GM21737 (cell line): ENCODE measurements around the gene NDUFV1.
"Not testable (repeated sequence)": the region's sequence is repeated elsewhere in the genome, so short reads cannot be mapped to it uniquely, and the experiment has no call there.

Experiments
- ATAC-seq: cut with Tn5 transposase; IDR thresholded peaks from one replicate; pipeline ENCODE4 v1.9.1; 2021; ENCODE audit warnings: mild to moderate bottlenecking, moderate library complexity; ENCODE audit not compliant: unreplicated experiment

The NDUFV1 gene

GRCh38 chr11:67626131-67626833 lies 19.5 kb downstream of the NDUFV1 start:
- not testable (repeated sequence) for ATAC-seq

DNA sequence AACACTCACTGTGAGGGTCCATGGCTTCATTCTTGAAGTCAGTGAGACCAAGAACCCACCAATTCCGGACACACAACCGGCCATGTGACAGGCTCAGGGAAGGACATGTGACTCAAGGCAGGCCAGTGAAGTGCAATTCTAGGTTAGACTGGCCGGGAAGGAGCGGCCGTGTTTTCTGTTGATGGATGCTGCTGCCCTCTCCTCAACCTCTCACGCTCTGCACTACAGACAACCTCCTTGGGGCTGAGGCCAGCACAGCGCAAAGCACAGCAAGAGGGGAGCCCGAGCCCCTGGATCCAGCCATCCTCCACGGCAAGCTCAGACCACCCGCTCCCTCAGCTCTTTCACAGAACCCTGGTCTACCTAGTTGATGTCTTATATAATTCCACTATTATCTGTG lies 20.2 kb downstream of the NDUFV1 start:
- no peak for ATAC-seq

- ATAC-seq = no peak
Observed at GRCh38 chr11:67627441-67627811, 20.7 kb downstream of the NDUFV1 start.

DNA sequence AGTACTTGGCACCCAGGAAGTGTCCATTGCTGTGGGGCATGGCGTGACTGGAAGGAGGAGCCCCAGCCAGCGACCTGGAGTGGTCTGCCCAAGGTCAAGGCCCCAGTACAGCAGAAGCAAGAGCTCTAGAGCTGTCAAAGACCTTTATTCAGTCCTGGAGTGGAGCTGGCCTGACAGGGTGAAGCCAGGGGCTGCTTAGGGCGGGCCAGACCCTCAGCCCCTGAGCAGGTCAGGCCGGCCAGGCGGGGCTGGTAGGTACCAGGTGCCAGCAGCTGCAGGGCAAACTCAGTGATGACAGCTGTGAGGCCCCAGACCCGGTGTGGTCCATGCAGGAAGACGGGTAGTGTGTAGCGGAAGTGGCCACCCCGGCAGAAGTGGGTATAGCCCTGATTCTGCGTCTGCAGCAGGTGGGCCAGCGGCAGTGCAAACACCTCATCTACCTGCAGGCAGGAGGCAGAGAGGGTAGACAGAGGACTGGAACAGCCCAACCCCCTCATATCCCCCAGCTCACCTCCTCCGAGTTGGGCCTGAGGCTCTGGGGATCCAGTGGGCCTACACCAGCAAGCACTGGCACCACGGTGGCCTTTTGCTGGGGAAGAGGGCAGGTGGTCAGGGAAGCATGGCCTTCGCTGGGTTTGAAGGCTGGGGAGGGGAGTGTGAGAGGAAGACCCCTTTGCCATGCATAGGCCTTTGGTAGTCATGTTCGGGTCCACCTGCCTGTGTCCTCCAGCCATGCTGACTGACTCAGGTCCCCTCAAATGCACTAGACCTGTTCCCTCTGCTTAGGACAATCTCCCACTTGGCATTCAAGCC lies 21.3 kb downstream of the NDUFV1 start:
- no peak for ATAC-seq

GRCh38 chr11:67628710-67629385 lies 22.1 kb downstream of the NDUFV1 start:
- no peak for ATAC-seq

GRCh38 chr11:67629386-67630227 lies 22.9 kb downstream of the NDUFV1 start, which contains the start of gene NUDT8:
Gene NUDT8 (minus strand): TSS chr11:67629937. CDS start chr11:67629911, 26 bp downstream.
- peak; percentile 42 for ATAC-seq

DNA sequence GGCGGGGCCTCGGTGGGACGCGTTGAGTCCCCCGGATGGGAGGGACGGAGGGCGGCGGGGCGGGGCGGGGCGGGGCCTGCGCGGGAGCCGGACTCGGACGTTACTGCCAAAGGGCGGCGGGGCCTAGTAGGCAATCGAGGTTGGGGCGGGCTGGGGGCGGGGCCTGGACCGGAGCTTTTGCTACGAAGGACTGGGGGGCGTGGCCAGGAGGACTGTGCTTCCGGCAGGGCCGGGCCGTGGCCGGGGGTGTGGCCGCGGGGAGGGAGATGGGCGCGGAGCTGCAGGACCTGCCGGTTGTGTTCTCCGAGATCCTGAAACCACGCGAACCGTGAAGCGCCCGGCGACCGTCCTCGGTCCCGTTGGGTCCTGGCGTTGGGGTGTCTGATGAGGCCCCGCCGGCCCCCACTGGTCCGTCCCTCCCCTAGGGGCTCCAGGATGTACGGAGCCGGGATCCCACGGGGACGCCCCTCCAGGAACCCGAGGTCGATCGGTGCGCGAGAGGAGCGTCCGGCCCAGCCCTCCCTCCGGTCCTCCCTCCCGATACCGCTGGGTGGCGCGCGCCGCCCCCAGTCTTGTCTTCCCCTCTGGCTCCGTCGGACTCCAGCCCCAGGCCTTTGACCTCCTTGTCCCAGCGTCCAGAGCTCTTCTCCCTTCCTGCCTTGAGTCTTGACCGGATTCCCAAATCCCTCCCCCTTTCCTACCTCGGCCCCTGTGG lies 23.6 kb downstream of the NDUFV1 start:
- ATAC-seq = peak; percentile 62

DNA sequence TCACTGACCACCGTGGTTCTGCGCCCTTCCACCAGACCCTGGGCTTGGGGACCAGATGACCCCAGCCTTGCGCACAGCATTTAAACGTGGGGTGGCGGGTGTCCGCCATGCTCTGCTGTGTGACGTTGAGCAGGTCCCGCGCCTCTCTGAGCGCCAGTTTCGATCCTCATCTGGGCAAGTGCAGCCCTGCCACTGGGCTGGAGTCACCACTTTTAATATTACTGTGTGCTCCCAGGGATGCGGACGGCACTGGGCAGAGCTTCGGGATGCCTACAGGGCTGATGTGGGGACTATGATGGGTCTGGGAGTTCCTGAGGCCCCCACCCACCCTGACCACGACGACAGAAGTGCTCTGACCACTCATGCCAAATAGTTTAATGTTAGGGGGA lies 24.2 kb downstream of the NDUFV1 start:
- ATAC-seq = no peak

- ATAC-seq = no peak
Observed at GRCh38 chr11:67631411-67631810, 24.7 kb downstream of the NDUFV1 start.

DNA sequence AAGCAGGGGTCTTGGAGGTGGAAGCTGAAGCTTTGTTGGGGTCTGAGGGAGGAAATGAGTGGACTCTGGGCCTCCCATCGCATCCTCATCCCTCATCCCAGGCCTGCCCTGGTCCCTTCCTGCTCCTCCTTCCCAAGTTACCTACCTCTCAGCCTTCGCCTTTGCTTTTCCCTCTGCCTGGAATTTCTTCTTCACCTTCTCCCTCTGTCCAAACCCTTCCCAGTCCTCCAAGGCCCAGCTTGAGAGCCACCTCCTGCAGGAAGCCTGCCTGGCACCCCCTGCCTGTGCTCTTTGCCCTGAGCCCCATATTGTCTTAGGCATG lies 25.1 kb downstream of the NDUFV1 start:
- ATAC-seq = no peak

DNA sequence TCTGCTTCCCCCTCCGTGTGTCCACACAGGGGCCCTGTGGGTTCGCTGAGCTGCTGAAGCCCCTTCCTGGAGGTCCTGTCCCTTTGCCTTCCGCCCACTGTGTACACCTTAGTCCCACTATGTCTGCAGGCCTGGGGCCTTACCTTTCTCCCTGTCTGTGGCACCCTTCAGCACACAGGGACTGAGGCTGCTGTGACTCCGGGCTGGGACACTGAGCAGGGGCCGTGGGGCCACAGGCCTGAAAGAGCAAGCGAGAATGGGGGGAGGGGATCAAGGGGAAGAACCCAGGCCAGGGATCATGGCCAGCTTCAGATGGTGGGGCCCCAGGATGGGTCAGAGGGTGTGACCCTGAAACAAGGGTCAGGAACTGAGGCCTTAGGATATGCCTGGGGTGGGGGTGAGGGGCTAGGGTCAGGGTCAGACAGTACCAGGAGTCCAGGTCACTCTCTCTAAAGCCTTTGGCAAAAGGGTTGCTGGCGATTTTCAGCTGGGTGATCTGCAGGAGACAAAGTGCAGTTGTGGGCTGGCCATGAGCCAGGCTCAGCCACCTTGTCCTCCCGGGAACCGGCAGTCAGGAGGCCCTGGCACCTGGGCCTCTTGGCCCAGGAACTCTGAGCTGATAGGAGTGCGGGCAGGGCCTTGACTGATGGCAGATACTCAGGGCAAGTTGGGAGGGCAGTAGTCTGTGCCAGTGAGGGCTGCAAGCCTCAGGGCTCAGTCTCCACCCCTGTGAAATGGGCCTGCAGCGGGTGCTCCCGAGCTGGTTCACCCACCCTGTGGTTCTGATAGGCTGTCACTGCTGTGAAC lies 25.6 kb downstream of the NDUFV1 start:
- ATAC-seq = no peak

GRCh38 chr11:67632982-67633755 lies 26.4 kb downstream of the NDUFV1 start:
- no peak for ATAC-seq

DNA sequence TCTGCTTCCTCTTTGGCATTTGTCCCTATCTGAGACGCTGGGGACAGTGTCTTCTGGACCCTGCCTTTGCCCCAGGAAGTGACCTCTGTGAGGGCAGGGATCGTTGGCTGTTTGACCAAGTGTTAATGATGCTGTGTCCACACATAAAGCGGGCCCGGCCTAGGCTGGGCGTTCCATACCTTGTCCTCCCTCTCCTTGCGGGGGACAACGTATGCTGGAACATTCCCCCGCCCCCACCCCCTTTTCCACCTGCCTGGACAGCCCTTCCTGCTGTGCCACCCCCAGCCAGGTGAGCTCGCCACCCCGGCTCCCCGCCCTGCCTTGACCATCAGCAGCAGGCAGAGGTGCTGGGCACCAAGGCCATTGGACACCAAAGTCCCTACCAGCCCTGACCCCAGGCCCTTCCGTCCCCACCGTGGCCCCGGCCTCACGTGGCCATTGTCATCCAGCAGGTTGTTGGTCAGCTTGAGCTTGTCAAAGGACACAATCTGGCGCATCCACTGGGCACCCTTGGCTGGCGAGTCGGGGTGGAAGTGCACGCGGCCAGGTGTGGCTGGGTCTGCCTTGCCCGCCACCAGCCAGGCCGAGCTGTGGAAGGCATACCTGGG lies 27.1 kb downstream of the NDUFV1 start:
- ATAC-seq = no peak

- ATAC-seq = no peak
Observed at GRCh38 chr11:67634366-67635230, 27.9 kb downstream of the NDUFV1 start.

DNA sequence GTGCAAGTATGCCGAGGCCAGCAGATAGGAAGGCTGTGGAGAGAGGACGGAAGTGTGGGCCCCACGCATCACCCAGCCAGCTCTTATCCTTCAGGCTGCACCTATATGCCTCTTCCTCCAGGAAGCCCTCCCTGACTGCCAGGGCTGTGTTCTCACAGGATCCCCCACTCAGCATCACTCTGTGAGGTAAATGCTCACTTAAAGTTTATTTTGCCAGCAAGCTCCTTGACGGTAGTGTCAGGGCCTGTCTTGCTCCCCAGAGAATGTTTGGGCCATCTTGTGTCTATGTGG lies 28.4 kb downstream of the NDUFV1 start:
- no peak for ATAC-seq

DNA sequence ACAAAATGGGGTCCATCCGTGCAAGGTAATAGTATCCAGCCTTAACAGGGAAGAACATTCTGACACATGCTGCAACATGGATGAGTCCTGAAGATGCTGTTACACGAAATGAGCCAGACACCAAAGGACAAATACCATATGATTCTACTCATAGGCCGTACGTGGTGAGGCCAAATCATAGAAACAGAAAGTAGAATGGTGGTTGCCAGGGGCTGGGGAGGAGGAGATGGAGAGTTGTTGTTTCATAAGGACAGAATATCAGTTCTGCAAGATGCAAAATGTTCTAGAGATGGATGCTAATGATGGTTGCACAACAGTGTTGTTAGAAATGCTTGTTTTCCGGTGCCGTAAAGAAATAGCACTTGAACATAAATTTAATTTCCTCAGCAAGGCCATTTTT lies 30.2 kb downstream of the NDUFV1 start:
- no peak for ATAC-seq

GRCh38 chr11:67637441-67637840 lies 30.7 kb downstream of the NDUFV1 start:
- ATAC-seq = not testable (repeated sequence)
